Measurements from ENCODE around the gene SMIM45.

SMIM45 gene

GRCh38 chr22:41933411-41934177 lies 18.4 kb upstream of the SMIM45 start:
- Histone ChIP-seq H3K4me2 (ENCODE audit: low read depth, low read length) (no peak overlapping the region), H3K4me3 (ENCODE audit: low read length) (no peak overlapping the region), H3K9me2 (replicated peaks; ENCODE audit: insufficient read depth, low read length) (no peaks in the 10 kb centered on the region), H3K9me3 (replicated peaks; ENCODE audit: insufficient read depth, low read length) (no peaks in the 10 kb centered on the region), H2AFZ (ENCODE audit: low read length) (no peak overlapping the region), H3K79me2 (ENCODE audit: low read length) (peaks cover under 1% of the 10 kb centered on the region; the same call in 1 of the 2 replicates), H3K9ac (ENCODE audit: low read length) (no peak overlapping the region), H3K27me3 (replicated peaks; ENCODE audit: insufficient read depth, low read length) (no peaks in the 10 kb centered on the region), H3K36me3 (replicated peaks; ENCODE audit: insufficient read depth, low read length) (no peaks in the 10 kb centered on the region), H3K4me1 (ENCODE audit: low read length) (no peaks in the 10 kb centered on the region), H3K27ac (ENCODE audit: low read length) (no peak overlapping the region), H3F3A (ENCODE audit: insufficient read depth, low read length) (peaks cover 9% of the 10 kb centered on the region), H4K20me1 (ENCODE audit: insufficient read depth, low read length) (no peaks in the 10 kb centered on the region)
- DNase-seq = no peak
- TF ChIP-seq CTCF (IDR thresholded peaks at IDR 0.05; ENCODE audit: low read length) = no peak
- TF ChIP-seq EZH2 (optimal IDR thresholded peaks at IDR 0.05; ENCODE audit: low read depth, low read length) = no peak
- no peak for TF ChIP-seq EZH2phosphoT487 (IDR thresholded peaks at IDR 0.05; ENCODE audit: low read length)

- TF ChIP-seq EZH2phosphoT487 (IDR thresholded peaks at IDR 0.05; ENCODE audit: low read length) (no peak), CTCF (IDR thresholded peaks at IDR 0.05; ENCODE audit: low read length) (no peak), EZH2 (optimal IDR thresholded peaks at IDR 0.05; ENCODE audit: low read depth, low read length) (no peak)
- H3K4me1 ChIP-seq (ENCODE audit: low read length) = no peaks in the 10 kb centered on the region
- no peaks in the 10 kb centered on the region for H3K27me3 ChIP-seq (replicated peaks; ENCODE audit: insufficient read depth, low read length)
- H3F3A ChIP-seq (ENCODE audit: insufficient read depth, low read length) = peaks cover 8% of the 10 kb centered on the region
- H3K9me2 ChIP-seq (replicated peaks; ENCODE audit: insufficient read depth, low read length) = no peaks in the 10 kb centered on the region
- H3K79me2 ChIP-seq (ENCODE audit: low read length) = peaks cover 9% of the 10 kb centered on the region
- no peaks in the 10 kb centered on the region for H4K20me1 ChIP-seq (ENCODE audit: insufficient read depth, low read length)
- H3K36me3 ChIP-seq (replicated peaks; ENCODE audit: insufficient read depth, low read length) = peaks cover 8% of the 10 kb centered on the region; the same call in 1 of the 2 replicates
- H3K4me3 ChIP-seq (ENCODE audit: low read length) = no peak overlapping the region
- H3K9me3 ChIP-seq (replicated peaks; ENCODE audit: insufficient read depth, low read length) = no peaks in the 10 kb centered on the region
- H2AFZ ChIP-seq (ENCODE audit: low read length) = no peak overlapping the region
- H3K4me2 ChIP-seq (ENCODE audit: low read depth, low read length) = no peak overlapping the region
- no peak overlapping the region for H3K27ac ChIP-seq (ENCODE audit: low read length)
- no peak for DNase-seq
- no peak overlapping the region for H3K9ac ChIP-seq (ENCODE audit: low read length)
Observed at GRCh38 chr22:41934284-41935014, 17.5 kb upstream of the SMIM45 start.

GRCh38 chr22:41935015-41935351 lies 17.0 kb upstream of the SMIM45 start:
- Histone ChIP-seq H3F3A (ENCODE audit: insufficient read depth, low read length) (peaks cover 12% of the 10 kb centered on the region), H3K36me3 (replicated peaks; ENCODE audit: insufficient read depth, low read length) (peaks cover 9% of the 10 kb centered on the region; the same call in 1 of the 2 replicates), H3K9ac (ENCODE audit: low read length) (no peak overlapping the region)

More at GRCh38 chr22:41935015-41935351, 17.0 kb upstream of the SMIM45 start:
- no peak for TF ChIP-seq EZH2phosphoT487 (IDR thresholded peaks at IDR 0.05; ENCODE audit: low read length)
- no peak for TF ChIP-seq EZH2 (optimal IDR thresholded peaks at IDR 0.05; ENCODE audit: low read depth, low read length)
- no peak for TF ChIP-seq CTCF (IDR thresholded peaks at IDR 0.05; ENCODE audit: low read length)
- H3K79me2 ChIP-seq (ENCODE audit: low read length) = peaks cover 10% of the 10 kb centered on the region
- no peaks in the 10 kb centered on the region for H3K9me2 ChIP-seq (replicated peaks; ENCODE audit: insufficient read depth, low read length)
- no peaks in the 10 kb centered on the region for H3K27me3 ChIP-seq (replicated peaks; ENCODE audit: insufficient read depth, low read length)
- DNase-seq = no peak
- H2AFZ ChIP-seq (ENCODE audit: low read length) = no peak overlapping the region
- no peak overlapping the region for H3K4me2 ChIP-seq (ENCODE audit: low read depth, low read length)
- H4K20me1 ChIP-seq (ENCODE audit: insufficient read depth, low read length) = no peaks in the 10 kb centered on the region
- H3K4me1 ChIP-seq (ENCODE audit: low read length) = no peaks in the 10 kb centered on the region
- H3K27ac ChIP-seq (ENCODE audit: low read length) = no peak overlapping the region
- H3K9me3 ChIP-seq (replicated peaks; ENCODE audit: insufficient read depth, low read length) = no peaks in the 10 kb centered on the region
- no peak overlapping the region for H3K4me3 ChIP-seq (ENCODE audit: low read length)
